Measurements from ENCODE around the gene HOXB3.

GRCh38 chr17:48500435-48501426 is 89.3 kb downstream of the HOXB3 start:
- TF ChIP-seq, protein P1, sequence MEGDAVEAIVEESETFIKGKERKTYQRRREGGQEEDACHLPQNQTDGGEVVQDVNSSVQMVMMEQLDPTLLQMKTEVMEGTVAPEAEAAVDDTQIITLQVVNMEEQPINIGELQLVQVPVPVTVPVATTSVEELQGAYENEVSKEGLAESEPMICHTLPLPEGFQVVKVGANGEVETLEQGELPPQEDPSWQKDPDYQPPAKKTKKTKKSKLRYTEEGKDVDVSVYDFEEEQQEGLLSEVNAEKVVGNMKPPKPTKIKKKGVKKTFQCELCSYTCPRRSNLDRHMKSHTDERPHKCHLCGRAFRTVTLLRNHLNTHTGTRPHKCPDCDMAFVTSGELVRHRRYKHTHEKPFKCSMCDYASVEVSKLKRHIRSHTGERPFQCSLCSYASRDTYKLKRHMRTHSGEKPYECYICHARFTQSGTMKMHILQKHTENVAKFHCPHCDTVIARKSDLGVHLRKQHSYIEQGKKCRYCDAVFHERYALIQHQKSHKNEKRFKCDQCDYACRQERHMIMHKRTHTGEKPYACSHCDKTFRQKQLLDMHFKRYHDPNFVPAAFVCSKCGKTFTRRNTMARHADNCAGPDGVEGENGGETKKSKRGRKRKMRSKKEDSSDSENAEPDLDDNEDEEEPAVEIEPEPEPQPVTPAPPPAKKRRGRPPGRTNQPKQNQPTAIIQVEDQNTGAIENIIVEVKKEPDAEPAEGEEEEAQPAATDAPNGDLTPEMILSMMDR (IDR thresholded peaks at IDR 0.05) = peak in 1 of 4 experiments; percentile 22
- peak; percentile 46 to 70 (median 60) for TF ChIP-seq POLR2AphosphoS5 (IDR thresholded peaks at IDR 0.05)

All from sigmoid colon (tissue), 4 donors.